Osteocyte (in vitro differentiated cells): ENCODE measurements around the gene XYLB. TPM values are rescaled to one million over a fixed set of nuclear protein-coding genes. Genes with fewer than 3 reads are reported as not detected.

Experiments used
- DNase-seq: peaks from one replicate; pipeline ENCODE4 v3.0.0; 2021; ENCODE audit warnings: mixed read lengths; ENCODE audit not compliant: unreplicated experiment; ENCODE audit errors: extremely low spot score
- H3K27ac Mint-ChIP-seq: one replicate; pipeline ENCODE4 v1.8.0; 2021; ENCODE audit warnings: mild to moderate bottlenecking, mixed read lengths; ENCODE audit not compliant: unreplicated experiment
- H3K27me3 Mint-ChIP-seq: one replicate; pipeline ENCODE4 v1.8.0; 2021; ENCODE audit warnings: mixed read lengths; ENCODE audit not compliant: unreplicated experiment
- H3K36me3 Mint-ChIP-seq: one replicate; pipeline ENCODE4 v1.8.0; 2021; ENCODE audit warnings: mixed read lengths; ENCODE audit not compliant: unreplicated experiment
- H3K4me1 Mint-ChIP-seq: one replicate; pipeline ENCODE4 v1.8.0; 2021; ENCODE audit warnings: mixed read lengths; ENCODE audit not compliant: unreplicated experiment
- H3K4me3 Mint-ChIP-seq: one replicate; pipeline ENCODE4 v1.8.0; 2021; ENCODE audit warnings: mild to moderate bottlenecking, moderate library complexity, mixed read lengths; ENCODE audit not compliant: unreplicated experiment
- H3K9me3 Mint-ChIP-seq: one replicate; pipeline ENCODE4 v1.8.0; 2021; ENCODE audit warnings: mixed read lengths; ENCODE audit not compliant: unreplicated experiment
- total RNA-seq: library from RNA; stranded (reverse); gene quantifications from 2 replicates; pipeline ENCODE4 v1.2.1, GENCODE V29; 2021
- TF ChIP-seq, protein P1 (sequence below): fragments of 200-600 bp; sonication (generic); IDR thresholded peaks from 2 replicates; pipeline ENCODE4 v1.5.0; 2021; ENCODE audit warnings: antibody characterized with exemption, mild to moderate bottlenecking, moderate library complexity

Gene XYLB
- total RNA-seq, 1 donor from 2014 or later = 6.3 TPM

DNA sequence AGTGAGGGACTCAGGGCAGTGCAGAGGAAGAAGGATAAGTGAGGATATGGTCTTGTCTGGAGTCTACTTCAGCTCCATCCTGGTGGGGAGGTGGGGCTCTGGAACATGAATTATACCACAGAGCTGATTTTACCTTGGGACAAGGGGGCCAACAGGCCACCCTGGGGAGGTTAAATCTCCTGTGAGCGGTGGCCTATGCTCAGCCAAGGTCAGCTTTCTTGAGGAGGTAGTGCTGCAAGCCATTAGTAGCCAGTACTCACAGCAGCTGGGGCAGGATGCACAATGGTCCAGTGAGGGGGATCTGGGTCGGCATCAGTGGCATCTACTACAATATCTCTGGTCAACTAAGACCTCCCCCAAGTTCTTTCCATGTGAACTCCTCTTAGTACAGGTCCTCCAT lies 49.7 kb downstream of the XYLB start:
- TF ChIP-seq, protein P1, sequence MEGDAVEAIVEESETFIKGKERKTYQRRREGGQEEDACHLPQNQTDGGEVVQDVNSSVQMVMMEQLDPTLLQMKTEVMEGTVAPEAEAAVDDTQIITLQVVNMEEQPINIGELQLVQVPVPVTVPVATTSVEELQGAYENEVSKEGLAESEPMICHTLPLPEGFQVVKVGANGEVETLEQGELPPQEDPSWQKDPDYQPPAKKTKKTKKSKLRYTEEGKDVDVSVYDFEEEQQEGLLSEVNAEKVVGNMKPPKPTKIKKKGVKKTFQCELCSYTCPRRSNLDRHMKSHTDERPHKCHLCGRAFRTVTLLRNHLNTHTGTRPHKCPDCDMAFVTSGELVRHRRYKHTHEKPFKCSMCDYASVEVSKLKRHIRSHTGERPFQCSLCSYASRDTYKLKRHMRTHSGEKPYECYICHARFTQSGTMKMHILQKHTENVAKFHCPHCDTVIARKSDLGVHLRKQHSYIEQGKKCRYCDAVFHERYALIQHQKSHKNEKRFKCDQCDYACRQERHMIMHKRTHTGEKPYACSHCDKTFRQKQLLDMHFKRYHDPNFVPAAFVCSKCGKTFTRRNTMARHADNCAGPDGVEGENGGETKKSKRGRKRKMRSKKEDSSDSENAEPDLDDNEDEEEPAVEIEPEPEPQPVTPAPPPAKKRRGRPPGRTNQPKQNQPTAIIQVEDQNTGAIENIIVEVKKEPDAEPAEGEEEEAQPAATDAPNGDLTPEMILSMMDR = no peak
- Mint-ChIP-seq H3K9me3 (no peaks in the 10 kb centered on the region), H3K36me3 (peaks cover 19% of the 10 kb centered on the region), H3K27me3 (no peaks in the 10 kb centered on the region), H3K4me1 (no peaks in the 10 kb centered on the region), H3K4me3 (no peak overlapping the region), H3K27ac (no peak overlapping the region)
- peak; percentile 57 for DNase-seq

DNA sequence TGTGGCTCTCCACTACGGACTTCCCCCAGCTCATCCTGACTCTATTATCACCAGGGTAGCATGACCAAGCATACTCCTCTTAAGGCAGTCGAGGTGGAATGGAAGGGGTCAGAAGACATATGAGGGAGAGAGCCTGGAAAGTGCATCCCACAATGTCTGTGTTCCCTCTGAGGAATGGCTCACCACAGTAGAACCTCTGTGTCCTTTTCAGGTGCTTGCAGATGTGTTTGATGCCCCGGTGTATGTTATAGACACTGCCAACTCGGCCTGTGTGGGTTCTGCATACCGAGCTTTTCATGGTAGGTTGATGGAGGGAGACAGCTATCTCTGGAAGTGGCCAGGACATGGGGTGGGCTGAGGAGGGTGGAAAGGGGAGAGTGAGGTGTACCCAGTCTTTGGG lies 50.3 kb downstream of the XYLB start:
- H3K27ac Mint-ChIP-seq = no peak overlapping the region
- H3K4me1 Mint-ChIP-seq = no peaks in the 10 kb centered on the region
- no peaks in the 10 kb centered on the region for H3K9me3 Mint-ChIP-seq
- TF ChIP-seq, protein P1 = no peak
- peak; percentile 51 for DNase-seq
- no peak overlapping the region for H3K4me3 Mint-ChIP-seq
- H3K27me3 Mint-ChIP-seq = no peaks in the 10 kb centered on the region
- H3K36me3 Mint-ChIP-seq = peaks cover 19% of the 10 kb centered on the region

DNA sequence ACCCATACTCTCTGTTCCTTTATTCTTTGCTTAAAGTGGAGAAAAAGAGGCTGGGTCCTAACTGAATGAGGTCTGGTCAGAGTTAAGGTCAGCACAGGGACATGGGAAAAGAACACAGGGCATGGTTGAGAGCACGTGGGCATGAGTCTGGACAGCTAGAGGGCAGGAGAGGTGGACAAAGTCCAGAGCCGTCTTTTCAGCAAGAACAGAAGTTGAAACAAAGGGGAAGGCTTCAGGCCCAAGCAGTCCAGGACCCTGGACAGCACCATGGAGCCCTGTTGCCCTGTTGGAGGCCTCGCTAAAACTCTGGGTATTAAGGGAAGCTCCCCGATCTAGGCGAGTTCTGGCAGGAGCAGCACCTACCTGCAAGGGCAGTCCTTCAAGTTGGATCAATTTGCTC lies 50.7 kb downstream of the XYLB start:
- Mint-ChIP-seq H3K4me3 (no peak overlapping the region), H3K27me3 (no peaks in the 10 kb centered on the region), H3K36me3 (peaks cover 22% of the 10 kb centered on the region), H3K27ac (no peak overlapping the region), H3K4me1 (no peaks in the 10 kb centered on the region), H3K9me3 (no peaks in the 10 kb centered on the region)
- TF ChIP-seq, protein P1 = no peak
- peak; percentile 74 for DNase-seq

GRCh38 chr3:38401246-38401962 lies 54.8 kb downstream of the XYLB start:
- Mint-ChIP-seq H3K4me3 (no peak overlapping the region), H3K36me3 (peaks cover 27% of the 10 kb centered on the region)

GRCh38 chr3:38404286-38404685 lies 57.7 kb downstream of the XYLB start:
- H3K27me3 Mint-ChIP-seq = no peaks in the 10 kb centered on the region
- peaks cover 3% of the 10 kb centered on the region for H3K4me1 Mint-ChIP-seq
- peaks cover 19% of the 10 kb centered on the region for H3K36me3 Mint-ChIP-seq
- H3K4me3 Mint-ChIP-seq = no peak overlapping the region
- TF ChIP-seq, protein P1 = no peak
- H3K9me3 Mint-ChIP-seq = peaks cover 4% of the 10 kb centered on the region
- no peak overlapping the region for H3K27ac Mint-ChIP-seq
- DNase-seq = no peak

More at GRCh38 chr3:38401246-38401962, 54.8 kb downstream of the XYLB start:
- Mint-ChIP-seq H3K27me3 (no peaks in the 10 kb centered on the region), H3K4me1 (peaks cover 3% of the 10 kb centered on the region), H3K27ac (no peak overlapping the region), H3K9me3 (peaks cover 4% of the 10 kb centered on the region)
- TF ChIP-seq, protein P1 = no peak
- DNase-seq = peak; percentile 62
